Measurements from ENCODE around the gene SAMD7.
A peak's percentile ranks its signal among the peaks of the same experiment; 100 is the strongest.

Gene SAMD7

DNA sequence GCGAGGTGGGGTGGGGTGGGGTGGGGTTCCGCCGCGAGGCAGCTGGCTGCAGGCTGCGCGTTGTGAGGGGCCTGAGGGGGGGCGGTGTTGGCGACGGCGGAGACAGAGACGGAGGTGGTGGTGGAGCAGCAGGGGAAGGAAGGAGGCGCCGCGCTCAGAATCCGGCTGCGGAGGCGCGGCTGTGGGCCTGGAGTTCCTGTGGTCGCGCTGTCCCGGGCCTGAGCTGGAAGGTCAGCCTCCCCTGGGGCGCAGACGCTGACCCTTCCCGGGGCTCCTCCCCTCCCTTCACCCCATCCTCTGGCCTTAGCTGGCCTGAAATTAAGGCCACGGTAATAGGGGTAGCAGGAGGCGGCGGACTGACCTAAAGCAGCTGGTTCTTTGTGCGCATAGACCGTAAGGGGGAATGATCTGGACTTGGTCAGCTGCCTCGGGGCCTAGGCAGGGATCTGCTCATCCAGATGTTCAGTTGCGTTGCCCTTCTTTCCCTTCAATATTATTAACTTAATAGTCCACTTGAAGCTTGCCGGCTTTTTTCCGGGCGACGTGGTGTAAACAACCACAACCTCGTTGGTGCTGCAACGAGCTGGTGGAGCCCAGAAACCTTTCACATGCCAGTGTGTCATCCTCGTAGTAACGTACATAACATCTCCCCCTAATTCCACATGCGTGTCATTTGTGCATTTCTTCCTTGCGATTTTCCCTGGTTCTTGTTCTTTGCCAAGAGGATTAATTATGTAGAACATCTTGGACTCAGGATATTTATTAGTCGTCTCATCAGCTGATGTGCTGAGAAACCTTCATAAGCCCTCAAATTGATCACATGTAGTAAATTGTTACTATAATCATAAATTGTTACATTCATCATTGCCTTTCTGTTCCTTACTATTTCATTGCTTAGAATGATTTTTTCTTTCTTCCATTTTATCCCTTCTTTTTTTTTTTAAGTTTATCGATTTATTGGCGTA lies 55.9 kb downstream of the SAMD7 start:
- peak; percentile 89 for DNase-seq

DNA sequence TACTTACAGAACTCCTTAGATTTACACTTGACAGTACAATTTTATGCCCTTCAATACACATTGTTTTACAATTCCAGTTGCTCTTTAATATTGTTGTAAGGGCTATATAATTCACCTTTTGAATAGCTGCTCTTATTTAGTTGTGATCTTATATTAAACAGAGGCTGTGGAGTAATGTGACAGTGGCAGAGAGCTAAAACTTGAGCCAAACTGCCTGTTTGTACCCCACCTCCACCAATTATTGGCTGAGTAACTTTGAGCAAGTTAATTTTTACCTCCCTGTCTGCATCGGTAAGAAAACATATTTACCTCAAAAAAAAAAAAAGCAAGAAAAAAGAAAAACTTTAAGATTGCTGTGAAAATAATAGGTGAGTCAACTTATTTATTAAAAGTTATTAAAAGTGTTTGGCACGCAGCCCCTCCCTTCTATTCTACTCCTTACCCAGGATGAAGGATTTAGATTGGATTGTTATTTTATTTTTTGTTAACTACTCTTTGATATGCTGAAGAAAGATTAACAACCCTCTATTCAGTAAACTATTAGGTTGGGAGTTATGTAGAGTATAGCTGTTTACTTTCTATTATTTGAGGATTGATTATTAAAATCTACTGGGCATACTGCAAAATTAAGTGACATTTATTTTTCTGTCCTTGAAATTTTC lies 57.0 kb downstream of the SAMD7 start:
- DNase-seq: no peak

DNA sequence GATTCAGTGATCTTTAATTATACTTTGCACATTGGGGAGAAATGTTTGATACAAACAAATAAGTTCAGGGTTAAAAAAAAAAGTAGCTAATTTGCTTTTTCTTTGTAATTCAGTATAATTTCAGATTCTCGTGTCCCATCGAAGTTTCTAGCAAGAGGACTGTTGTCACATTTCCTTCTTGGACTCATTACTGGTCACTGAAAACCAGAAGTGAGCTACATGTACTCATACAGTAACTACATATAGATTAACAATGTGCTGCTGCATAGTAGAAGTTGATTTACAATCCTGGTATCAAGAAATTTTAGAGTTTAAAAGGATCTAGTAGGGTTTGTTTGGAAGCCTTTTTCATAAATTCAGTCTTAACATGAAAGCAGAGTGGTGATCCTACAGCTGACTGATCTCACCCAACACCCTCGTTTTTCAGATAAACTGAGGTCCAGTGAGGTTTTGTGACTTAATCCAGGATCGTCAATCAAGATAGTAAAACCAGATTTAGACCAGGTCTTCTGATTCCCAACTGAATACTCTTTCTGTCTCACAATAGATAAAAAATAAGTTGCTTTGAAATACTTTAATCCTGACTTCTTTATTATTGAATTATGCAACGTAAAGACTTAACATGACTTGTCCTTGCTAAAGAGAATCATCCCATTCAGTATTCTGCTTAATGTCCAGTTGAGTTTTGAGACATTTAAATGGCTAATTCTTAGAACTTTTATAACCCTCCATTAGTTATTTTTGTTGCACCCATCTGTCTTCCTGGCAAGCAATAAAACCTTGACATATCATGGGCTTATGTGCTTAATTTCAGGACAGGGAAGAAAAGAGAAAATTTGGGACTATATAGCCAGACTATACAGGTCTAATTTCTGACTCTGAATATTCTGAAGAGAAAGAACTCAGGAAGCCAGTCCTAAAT lies 58.1 kb downstream of the SAMD7 start:
- DNase-seq: no peak

DNA sequence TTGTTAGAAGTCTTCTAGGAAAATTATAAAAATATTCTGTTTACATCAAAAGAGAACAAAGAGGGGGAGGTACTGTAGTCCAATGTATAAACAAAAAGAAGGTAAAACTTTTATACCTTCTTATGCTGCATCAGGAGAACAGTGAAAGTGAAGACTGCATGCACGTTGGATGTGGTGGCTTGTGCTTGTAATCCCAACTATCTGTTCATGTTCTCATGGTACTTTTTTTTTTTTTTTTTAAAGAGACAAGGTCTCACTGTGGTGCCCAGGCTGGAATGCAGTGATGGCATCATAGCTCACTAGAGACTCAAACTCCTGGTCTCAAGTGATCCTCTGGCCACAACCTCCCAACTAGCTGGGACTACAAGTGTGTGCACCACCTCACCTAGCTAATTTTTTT lies 59.5 kb downstream of the SAMD7 start:
- DNase-seq: no peak

- DNase-seq: no peak
Observed at GRCh38 chr3:169971522-169971921, 60.1 kb downstream of the SAMD7 start.

DNA sequence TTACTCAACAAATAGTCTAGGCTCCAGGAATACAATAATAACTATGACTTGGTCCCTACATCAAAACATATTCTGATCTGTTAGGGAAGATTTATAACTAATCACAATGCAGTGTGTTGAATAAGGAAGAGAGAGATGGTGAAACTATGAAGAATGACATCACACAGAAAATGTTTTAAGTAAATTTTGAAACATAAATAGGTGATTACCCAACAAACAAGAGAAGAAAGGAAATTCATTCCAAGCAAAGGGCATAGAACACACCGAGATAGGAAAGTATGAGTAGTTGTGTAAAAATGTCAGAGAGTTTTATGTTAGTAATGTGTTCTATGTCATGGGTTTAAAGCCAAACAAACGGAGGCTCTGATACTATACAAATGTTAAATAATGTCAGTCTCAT lies 68.7 kb downstream of the SAMD7 start:
- no peak for DNase-seq

DNA sequence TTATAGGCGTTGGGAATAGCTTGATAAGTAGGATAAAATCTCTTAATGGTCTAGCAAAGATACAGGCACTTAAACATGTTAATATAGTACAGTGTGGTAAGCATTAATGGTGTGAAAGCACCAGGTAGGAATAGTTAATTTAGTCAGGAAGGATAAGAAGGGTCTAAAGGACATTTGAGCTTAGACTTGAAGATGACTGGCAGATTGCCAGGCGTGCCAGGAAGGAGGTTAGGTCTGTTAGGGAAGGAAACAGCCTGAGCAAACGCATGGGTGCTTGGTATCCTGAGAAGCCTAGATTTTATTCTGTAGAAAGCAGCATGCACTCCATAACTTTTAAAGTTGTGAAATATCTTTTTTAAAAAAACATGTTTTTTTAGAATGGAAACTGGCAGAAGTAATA lies 72.9 kb downstream of the SAMD7 start:
- DNase-seq: peak; percentile 13

Data from NCI-H69 (cell line).